GM10266 (cell line): ENCODE data around the gene TJP2.

Source experiments
- DNase-seq: peaks from one replicate; pipeline ENCODE4 v3.0.0; 2012; ENCODE audit errors: extremely low spot score
- CTCF ChIP-seq: IDR thresholded peaks from 2 replicates; pipeline ENCODE4 v1.5.1; 2012; ENCODE audit warnings: mild to moderate bottlenecking, low read depth; ENCODE audit not compliant: control insufficient read depth, insufficient read depth; ENCODE audit errors: missing control alignments

The TJP2 gene

GRCh38 chr9:69248005-69248404 is 73.9 kb downstream of the TJP2 start:
- DNase-seq = no peak
- TF ChIP-seq CTCF = no peak

GRCh38 chr9:69249337-69249736 is 75.3 kb downstream of the TJP2 start:
- no peak for TF ChIP-seq CTCF
- no peak for DNase-seq

- DNase-seq = no peak
- no peak for TF ChIP-seq CTCF
These were observed 76.6 kb downstream of the TJP2 start for GRCh38 chr9:69250681-69251080.

- no peak for TF ChIP-seq CTCF
- DNase-seq = no peak
These were observed 78.4 kb downstream of the TJP2 start for GRCh38 chr9:69252436-69252835.

GRCh38 chr9:69253057-69253456 is 79.0 kb downstream of the TJP2 start:
- no peak for DNase-seq
- no peak for TF ChIP-seq CTCF

- TF ChIP-seq CTCF = no peak
These were observed 80.1 kb downstream of the TJP2 start for GRCh38 chr9:69254223-69254622.

GRCh38 chr9:69255591-69255990 is 81.5 kb downstream of the TJP2 start:
- DNase-seq = no peak
- TF ChIP-seq CTCF = no peak

More at GRCh38 chr9:69254223-69254622, 80.1 kb downstream of the TJP2 start:
- no peak for DNase-seq
